Activated CD4-positive, alpha-beta memory T cell treated with anti-CD3 and anti-CD28 coated beads for 36 hours (primary cell): Measurements from ENCODE around the gene SYTL5. TPM values are rescaled to one million over a fixed set of nuclear protein-coding genes. Genes with fewer than 3 reads are reported as not detected.

Source experiments
- CTCF ChIA-PET: fragments of 350-600 bp; sonication (Branson Sonifier 250); formaldehyde crosslinking; loops from one replicate; lab custom pipeline; 2021; ENCODE audit warnings: antibody characterized with exemption, inconsistent platforms; lab: Charles Lee
- POLR2A ChIA-PET: fragments of 350-600 bp; sonication (Branson Sonifier 250); formaldehyde crosslinking; loops from one replicate; lab custom pipeline; 2021; ENCODE audit warnings: antibody characterized with exemption; lab: Charles Lee
- DNase-seq: peaks from one replicate; pipeline ENCODE4 v3.0.0-alpha.2; 2020
- H3K27ac Mint-ChIP-seq: one replicate; pipeline ENCODE4 v1.8.0; 2021; ENCODE audit warnings: mixed read lengths
- H3K27me3 Mint-ChIP-seq: one replicate; pipeline ENCODE4 v1.8.0; 2021; ENCODE audit warnings: mixed read lengths
- H3K36me3 Mint-ChIP-seq: one replicate; pipeline ENCODE4 v1.8.0; 2021; ENCODE audit warnings: mixed read lengths
- H3K4me1 Mint-ChIP-seq: one replicate; pipeline ENCODE4 v1.8.0; 2021; ENCODE audit warnings: low read depth, mixed read lengths
- H3K4me3 Mint-ChIP-seq: one replicate; pipeline ENCODE4 v1.8.0; 2021; ENCODE audit warnings: mild to moderate bottlenecking, mixed read lengths
- H3K9me3 Mint-ChIP-seq: one replicate; pipeline ENCODE4 v1.8.0; 2021; ENCODE audit warnings: mixed read lengths
- intact Hi-C: fragments of 100-400 bp; cut with micrococcal nuclease; formaldehyde crosslinking; loops from one replicate; pipeline ENCODE4 v1.15.1; 2023
- total RNA-seq, 2 experiments: library from RNA; stranded (reverse); gene quantifications; one replicate each; pipeline ENCODE4 v1.2.3, GENCODE V29; 2021

Gene SYTL5
- total RNA-seq, 2 experiments from 2014 or later, result 0.05 TPM; not detected in 1

DNA sequence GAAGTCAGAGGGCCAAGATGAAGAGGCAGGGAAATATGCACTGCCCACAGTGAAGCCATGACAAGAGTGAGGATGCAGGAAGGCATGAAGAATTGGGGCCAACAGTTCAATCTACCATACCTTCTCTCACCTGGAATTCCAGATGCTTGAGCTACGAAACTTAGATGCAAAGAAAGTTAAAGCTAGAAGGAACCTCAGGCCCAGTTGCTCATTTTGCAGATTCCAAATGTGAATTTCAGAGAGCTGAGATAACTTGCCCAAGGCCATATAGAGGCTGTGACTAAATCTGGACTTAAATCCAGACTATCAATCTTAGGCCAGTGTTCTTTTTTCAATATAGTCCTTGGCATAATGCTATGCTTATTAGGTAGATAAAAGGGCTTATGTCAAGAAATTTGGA is 121.6 kb downstream of the SYTL5 start:
- no peak overlapping the region for H3K27ac Mint-ChIP-seq
- ChIA-PET CTCF (no interaction called here), POLR2A (no interaction called here)
- H3K4me3 Mint-ChIP-seq, result no peak overlapping the region
- intact Hi-C loops, result no loop called here
- no peaks in the 10 kb centered on the region for H3K4me1 Mint-ChIP-seq
- H3K27me3 Mint-ChIP-seq, result no peaks in the 10 kb centered on the region
- no peaks in the 10 kb centered on the region for H3K36me3 Mint-ChIP-seq
- DNase-seq, result no peak
- H3K9me3 Mint-ChIP-seq, result no peaks in the 10 kb centered on the region

DNA sequence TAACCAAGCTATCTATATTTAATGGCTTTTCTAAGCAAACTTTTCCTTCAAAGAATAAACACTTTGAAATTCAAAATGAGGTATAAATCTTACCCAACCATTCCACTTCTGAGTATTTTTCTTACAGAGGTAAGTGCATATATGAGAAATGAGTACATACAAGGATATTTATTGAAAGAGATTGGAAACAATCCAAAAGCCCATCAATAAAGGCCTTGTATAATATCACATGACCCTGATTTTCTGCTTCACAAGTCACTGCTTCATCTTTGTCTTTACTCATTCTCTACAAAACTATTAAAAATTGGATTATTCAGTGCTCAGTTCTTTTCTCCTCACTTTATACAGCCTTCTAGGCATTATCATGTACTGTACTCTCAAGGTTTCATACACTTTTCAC is 123.0 kb downstream of the SYTL5 start:
- intact Hi-C loops, result no loop called here
- CTCF ChIA-PET, result no interaction called here
- Mint-ChIP-seq H3K27ac (no peak overlapping the region), H3K27me3 (no peaks in the 10 kb centered on the region), H3K4me3 (no peak overlapping the region), H3K4me1 (no peaks in the 10 kb centered on the region), H3K9me3 (no peaks in the 10 kb centered on the region), H3K36me3 (no peaks in the 10 kb centered on the region)
- POLR2A ChIA-PET, result no interaction called here
- DNase-seq, result no peak

DNA sequence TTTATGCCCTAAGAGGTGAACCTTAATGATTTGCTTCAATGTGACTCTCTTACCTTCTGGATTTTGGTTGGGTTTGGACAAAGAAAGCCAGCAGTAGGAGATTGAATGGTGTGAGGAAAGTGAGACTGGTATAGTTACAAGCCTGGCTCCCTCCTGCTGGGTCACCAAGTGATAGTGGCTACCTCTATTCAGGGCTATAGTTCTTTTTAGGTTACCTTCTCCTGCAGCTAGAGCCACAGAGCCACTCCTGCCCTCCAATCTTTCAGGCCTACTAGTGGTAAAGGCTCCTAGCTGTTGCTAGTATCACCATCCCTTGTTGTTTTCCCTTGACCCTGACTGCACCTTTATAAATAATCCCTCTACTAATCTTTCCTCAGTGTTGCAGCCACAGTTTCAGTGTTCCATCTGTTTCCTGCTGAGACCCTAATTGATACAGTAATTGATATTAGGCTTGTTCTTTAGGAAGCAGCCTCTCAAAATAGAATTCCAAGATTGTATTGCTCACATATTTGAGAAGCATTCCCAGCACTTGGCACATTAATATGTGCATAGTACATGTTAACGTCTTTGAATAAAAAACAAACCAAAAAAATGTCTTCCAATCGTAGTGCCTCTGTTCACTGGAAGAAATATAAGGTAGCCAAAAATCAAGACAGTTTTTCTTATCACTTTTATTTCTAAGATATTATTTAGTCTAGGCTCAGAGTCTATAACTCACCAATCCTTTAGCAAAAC is 132.0 kb downstream of the SYTL5 start:
- Mint-ChIP-seq H3K27ac (no peak overlapping the region), H3K9me3 (no peaks in the 10 kb centered on the region), H3K4me1 (no peaks in the 10 kb centered on the region), H3K4me3 (no peak overlapping the region), H3K27me3 (peaks cover 4% of the 10 kb centered on the region), H3K36me3 (no peaks in the 10 kb centered on the region)
- POLR2A ChIA-PET, result no interaction called here
- intact Hi-C loops, result no loop called here
- DNase-seq, result no peak
- CTCF ChIA-PET, result no interaction called here

DNA sequence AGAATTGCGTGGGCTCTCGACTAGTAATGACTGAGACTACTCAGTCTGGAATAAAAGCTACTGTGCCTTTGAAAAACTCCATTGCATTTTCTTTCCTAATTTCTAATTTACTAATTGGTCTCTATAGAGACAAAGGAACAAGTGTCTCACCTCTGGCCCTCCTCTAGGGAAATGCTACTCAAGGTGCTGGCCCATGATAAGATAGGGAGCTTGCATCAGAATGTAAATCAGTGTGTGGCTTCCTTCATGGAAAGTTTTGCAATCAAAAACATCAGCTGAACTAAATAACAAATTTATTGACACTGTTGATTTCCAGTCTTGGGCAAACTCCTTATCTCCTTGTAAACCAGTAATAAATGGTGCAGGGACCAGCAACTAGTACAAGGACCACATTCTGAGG is 132.5 kb downstream of the SYTL5 start:
- Mint-ChIP-seq H3K36me3 (no peaks in the 10 kb centered on the region), H3K27ac (no peak overlapping the region), H3K4me3 (no peak overlapping the region), H3K9me3 (no peaks in the 10 kb centered on the region), H3K27me3 (peaks cover 6% of the 10 kb centered on the region), H3K4me1 (no peaks in the 10 kb centered on the region)
- intact Hi-C loops, result no loop called here
- CTCF ChIA-PET, result no interaction called here
- no peak for DNase-seq
- POLR2A ChIA-PET, result no interaction called here

DNA sequence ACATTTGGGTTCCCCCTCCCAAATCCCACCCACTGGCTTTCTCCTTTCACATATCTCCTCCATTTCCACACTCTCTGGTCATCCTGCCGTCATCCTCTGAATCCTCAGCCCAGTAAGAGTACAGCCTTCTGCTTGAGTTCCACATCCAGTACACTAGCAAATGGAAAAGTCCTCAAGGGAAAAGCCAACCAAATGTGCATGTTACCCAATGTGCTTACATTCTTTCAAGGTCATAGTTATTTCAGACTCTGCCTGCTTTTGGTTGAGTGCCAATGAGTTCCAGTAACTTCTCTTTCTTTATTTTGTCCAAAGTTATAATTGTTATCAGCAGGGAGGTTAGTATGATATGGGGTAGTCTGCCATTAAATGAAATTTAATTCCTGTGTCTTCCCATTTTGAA is 136.3 kb downstream of the SYTL5 start:
- no peak for DNase-seq
- Mint-ChIP-seq H3K36me3 (no peaks in the 10 kb centered on the region), H3K4me1 (no peaks in the 10 kb centered on the region), H3K27ac (no peak overlapping the region), H3K27me3 (peaks cover 6% of the 10 kb centered on the region), H3K9me3 (no peaks in the 10 kb centered on the region), H3K4me3 (no peak overlapping the region)
- POLR2A ChIA-PET, result no interaction called here
- CTCF ChIA-PET, result no interaction called here
- intact Hi-C loops, result no loop called here

DNA sequence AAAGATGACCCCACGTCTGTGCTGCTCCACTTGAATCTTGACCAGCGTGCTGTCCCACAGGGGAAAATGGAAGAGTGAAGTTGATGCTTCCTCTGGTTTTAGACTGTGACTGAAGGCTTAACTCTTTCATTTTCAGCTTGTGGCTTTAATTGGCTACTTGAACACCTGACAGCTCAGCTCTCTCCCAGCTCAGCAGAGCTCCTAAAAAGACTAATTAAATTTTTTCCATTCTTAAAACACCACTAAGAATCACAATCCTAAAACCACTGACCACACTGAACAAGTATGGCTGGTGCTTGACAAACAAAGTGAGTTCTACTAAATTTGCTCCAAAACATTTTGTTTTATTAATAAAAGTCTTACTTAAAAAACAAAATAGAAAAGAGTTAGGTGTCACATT is 142.7 kb downstream of the SYTL5 start:
- no peaks in the 10 kb centered on the region for H3K9me3 Mint-ChIP-seq
- H3K4me3 Mint-ChIP-seq, result no peak overlapping the region
- CTCF ChIA-PET, result no interaction called here
- intact Hi-C loops, result no loop called here
- DNase-seq, result no peak
- H3K27me3 Mint-ChIP-seq, result peaks cover 8% of the 10 kb centered on the region
- POLR2A ChIA-PET, result no interaction called here
- H3K36me3 Mint-ChIP-seq, result no peaks in the 10 kb centered on the region
- H3K4me1 Mint-ChIP-seq, result no peaks in the 10 kb centered on the region
- H3K27ac Mint-ChIP-seq, result no peak overlapping the region

DNA sequence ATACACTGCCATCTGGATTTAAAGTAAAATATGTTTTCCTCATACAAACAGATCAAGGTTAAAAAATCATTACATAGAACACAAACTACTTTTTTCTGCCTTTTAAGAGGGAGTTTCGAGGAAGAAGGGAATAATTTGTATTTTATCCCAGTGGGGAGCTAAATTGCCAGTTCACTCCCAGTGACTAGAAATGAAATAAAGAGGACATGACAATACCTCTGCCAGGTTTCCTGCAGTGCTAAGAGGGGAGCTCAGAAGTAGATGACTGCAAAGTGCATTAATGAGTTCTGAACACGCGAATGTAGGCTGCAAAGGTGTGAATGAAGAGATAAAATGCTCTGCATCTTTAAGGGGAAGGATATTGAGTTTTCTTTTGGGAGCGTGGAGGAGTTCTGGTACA is 144.6 kb downstream of the SYTL5 start:
- no peaks in the 10 kb centered on the region for H3K9me3 Mint-ChIP-seq
- H3K4me3 Mint-ChIP-seq, result no peak overlapping the region
- DNase-seq, result no peak
- H3K36me3 Mint-ChIP-seq, result no peaks in the 10 kb centered on the region
- no peaks in the 10 kb centered on the region for H3K4me1 Mint-ChIP-seq
- ChIA-PET CTCF (no interaction called here), POLR2A (no interaction called here)
- H3K27me3 Mint-ChIP-seq, result peaks cover 5% of the 10 kb centered on the region
- intact Hi-C loops, result no loop called here
- H3K27ac Mint-ChIP-seq, result no peak overlapping the region

DNA sequence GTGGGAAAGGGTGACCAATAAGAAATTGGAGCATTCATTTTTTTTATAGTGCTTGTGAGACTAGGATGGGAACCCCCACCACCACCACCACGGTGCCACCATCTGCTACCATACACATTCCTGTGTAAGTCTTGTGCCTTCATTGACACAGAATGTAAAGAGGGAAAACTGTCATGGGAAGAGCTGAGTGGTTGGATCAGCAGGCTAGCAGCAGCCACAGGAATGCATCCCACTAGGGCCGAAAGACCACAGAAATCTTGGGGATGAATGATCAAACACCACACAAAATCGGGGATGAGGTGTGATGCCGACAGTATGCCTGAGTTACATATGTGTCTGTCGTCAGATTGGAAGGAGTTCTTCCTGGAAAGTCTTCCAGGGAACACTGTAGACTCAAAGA is 145.1 kb downstream of the SYTL5 start:
- no peak for DNase-seq
- Mint-ChIP-seq H3K36me3 (no peaks in the 10 kb centered on the region), H3K27me3 (peaks cover 5% of the 10 kb centered on the region), H3K4me1 (no peaks in the 10 kb centered on the region), H3K4me3 (no peak overlapping the region), H3K27ac (no peak overlapping the region), H3K9me3 (no peaks in the 10 kb centered on the region)
- intact Hi-C loops, result no loop called here
- POLR2A ChIA-PET, result no interaction called here
- CTCF ChIA-PET, result no interaction called here

DNA sequence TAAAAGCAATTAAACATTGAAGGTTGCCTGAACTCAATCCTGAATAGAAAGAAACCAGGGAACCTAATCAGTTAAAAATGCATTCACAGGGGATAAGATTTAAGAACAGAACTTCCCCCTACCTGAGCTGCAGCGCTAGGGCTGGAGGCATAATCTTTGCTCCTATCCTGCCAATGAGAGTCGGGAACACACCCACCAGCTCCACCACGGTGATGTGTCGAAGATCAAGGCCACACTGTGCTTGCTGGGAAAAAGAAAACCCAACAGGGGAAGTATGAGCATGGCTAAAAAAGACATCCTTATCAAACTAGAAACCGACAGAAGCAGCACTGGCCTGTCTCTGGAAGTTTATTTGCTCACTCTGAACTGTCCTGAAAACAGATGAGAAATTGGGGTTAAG is 148.0 kb downstream of the SYTL5 start:
- ChIA-PET POLR2A (no interaction called here), CTCF (no interaction called here)
- no peak for DNase-seq
- Mint-ChIP-seq H3K4me1 (no peaks in the 10 kb centered on the region), H3K36me3 (no peaks in the 10 kb centered on the region), H3K9me3 (no peaks in the 10 kb centered on the region), H3K4me3 (no peak overlapping the region), H3K27ac (no peak overlapping the region), H3K27me3 (peaks cover 2% of the 10 kb centered on the region)
- intact Hi-C loops, result no loop called here

DNA sequence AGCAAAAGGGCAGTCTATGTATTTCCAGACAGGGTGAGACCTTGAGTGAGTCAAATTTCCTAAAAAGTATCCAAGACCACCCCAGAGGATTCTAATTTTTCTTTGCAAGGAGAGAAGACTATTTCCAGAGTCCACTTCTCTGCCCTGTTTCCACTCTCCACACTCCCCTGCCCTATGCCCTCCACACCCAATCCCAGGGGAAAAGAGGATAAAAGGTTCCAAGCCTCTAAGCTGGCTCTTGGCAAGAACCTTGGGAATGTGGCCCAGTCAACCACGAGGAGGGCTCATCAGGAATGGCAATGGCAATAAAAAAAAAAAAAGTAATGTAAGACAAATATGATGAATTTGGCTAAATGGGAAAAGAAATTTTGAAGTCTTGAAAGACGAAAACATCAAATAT is 148.5 kb downstream of the SYTL5 start:
- Mint-ChIP-seq H3K27me3 (peaks cover 2% of the 10 kb centered on the region), H3K36me3 (no peaks in the 10 kb centered on the region), H3K4me3 (no peak overlapping the region), H3K27ac (no peak overlapping the region), H3K9me3 (no peaks in the 10 kb centered on the region), H3K4me1 (no peaks in the 10 kb centered on the region)
- ChIA-PET CTCF (no interaction called here), POLR2A (no interaction called here)
- DNase-seq, result no peak
- intact Hi-C loops, result no loop called here

DNA sequence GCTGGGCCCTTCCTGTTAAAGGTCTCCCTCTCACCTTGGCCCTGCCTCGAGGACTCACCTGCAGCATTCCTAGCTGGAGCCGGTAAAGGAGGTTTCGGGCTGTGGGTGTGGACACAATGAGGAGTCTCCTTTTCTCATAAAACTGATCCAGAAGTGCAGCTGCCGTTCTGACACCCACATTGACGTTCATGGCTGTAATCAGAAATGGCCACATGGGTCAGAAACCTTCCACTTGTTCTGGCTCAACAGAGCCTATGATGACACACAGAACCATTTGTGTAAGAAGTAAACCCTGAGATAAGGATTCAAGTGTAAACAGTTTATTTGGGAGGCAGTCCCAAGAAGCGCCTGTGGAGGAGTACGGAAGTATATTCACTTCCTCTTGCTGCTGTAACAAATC is 150.5 kb downstream of the SYTL5 start:
- DNase-seq, result no peak
- intact Hi-C loops, result no loop called here
- Mint-ChIP-seq H3K36me3 (no peaks in the 10 kb centered on the region), H3K4me1 (no peaks in the 10 kb centered on the region), H3K9me3 (no peaks in the 10 kb centered on the region), H3K4me3 (no peak overlapping the region), H3K27me3 (no peaks in the 10 kb centered on the region), H3K27ac (no peak overlapping the region)
- POLR2A ChIA-PET, result interaction anchor here (0.6 kb wide), 1 partner anchor 332 kb away, joined by 3 read pairs; no protein-coding TSS in a partner anchor
- CTCF ChIA-PET, result interaction anchor here (1.3 kb wide), 1 partner anchor 10 kb away, joined by 5 read pairs; no protein-coding TSS in a partner anchor

DNA sequence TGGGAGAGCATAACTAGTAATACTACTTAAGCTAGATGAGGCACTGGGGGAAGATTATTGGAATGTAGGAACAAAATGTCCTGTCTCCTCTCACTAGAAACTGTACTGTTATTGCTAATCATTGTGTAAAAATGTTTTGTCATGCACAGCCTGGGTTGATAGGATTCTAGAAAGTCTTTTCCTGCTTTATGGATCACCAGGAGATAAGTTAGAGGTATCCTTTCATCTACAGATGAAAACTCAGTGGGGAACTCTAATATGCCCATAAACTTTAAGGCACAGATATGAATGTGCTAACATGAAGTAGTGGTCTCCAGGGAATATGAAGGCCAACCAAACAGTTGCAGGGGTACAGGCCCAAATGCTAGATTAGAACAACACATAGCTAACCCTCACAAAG is 156.8 kb downstream of the SYTL5 start:
- Mint-ChIP-seq H3K4me1 (no peaks in the 10 kb centered on the region), H3K4me3 (no peak overlapping the region), H3K36me3 (no peaks in the 10 kb centered on the region), H3K27ac (no peak overlapping the region), H3K9me3 (no peaks in the 10 kb centered on the region), H3K27me3 (no peaks in the 10 kb centered on the region)
- no peak for DNase-seq
- ChIA-PET POLR2A (no interaction called here), CTCF (no interaction called here)
- intact Hi-C loops, result no loop called here

DNA sequence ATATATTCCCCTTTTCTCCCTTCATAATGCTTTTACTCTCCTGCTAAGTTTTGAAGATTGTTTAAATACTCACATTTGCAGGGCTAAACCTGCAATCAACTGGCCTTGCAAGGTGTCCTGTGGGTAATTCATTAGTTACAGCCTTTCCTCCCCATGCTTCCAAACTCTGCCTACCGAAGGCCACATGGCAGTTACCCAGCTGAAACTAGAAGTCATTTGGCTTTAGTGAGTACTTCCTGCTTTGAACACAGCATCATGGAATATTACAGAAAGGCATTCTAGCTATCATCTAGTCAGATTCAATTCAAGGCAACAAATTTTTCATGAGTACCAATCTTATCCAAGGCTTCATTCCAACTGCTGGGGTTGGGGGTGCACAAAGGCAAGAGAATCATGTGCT is 158.7 kb downstream of the SYTL5 start:
- Mint-ChIP-seq H3K9me3 (no peaks in the 10 kb centered on the region), H3K27me3 (no peaks in the 10 kb centered on the region), H3K27ac (no peak overlapping the region), H3K4me1 (no peaks in the 10 kb centered on the region), H3K36me3 (no peaks in the 10 kb centered on the region), H3K4me3 (no peak overlapping the region)
- ChIA-PET POLR2A (no interaction called here), CTCF (interaction anchor here (2.3 to 3.4 kb wide), 3 partner anchors 234 to 238 kb away, joined by 9 to 24 read pairs (median 14); no protein-coding TSS in a partner anchor)
- no peak for DNase-seq
- intact Hi-C loops, result no loop called here
